ENCODE results near the gene CLGN. TPM values are rescaled to one million over a fixed set of nuclear protein-coding genes. Genes with fewer than 3 reads are reported as not detected.
"Not testable (repeated sequence)": the region's sequence is repeated elsewhere in the genome, so short reads cannot be mapped to it uniquely, and the experiment has no call there.

CLGN gene
- total and polyA plus RNA-seq, 3 experiments from 2014 or later = not detected

- H3K9me3 ChIP-seq (ENCODE audit: low read length) = no peaks in the 10 kb centered on the region
- ChIA-PET POLR2A (no interaction called here), CTCF (no interaction called here)
- H3K4me1 Mint-ChIP-seq = no peaks in the 10 kb centered on the region
- no peaks in the 10 kb centered on the region for H3K4me1 ChIP-seq (ENCODE audit: insufficient read depth, low read length)
- H3K36me3 ChIP-seq (ENCODE audit: insufficient read depth, low read length) = no peaks in the 10 kb centered on the region
- H3K27me3 Mint-ChIP-seq = peaks cover 5 to 45% of the 10 kb centered on the region in 2 donors
- no peak overlapping the region for H3K27ac Mint-ChIP-seq
- H3K27me3 ChIP-seq (ENCODE audit: insufficient read depth, low read length, poor library complexity, severe bottlenecking) = no peaks in the 10 kb centered on the region
- H3K27ac ChIP-seq (ENCODE audit: low read depth, low read length) = no peak overlapping the region
- no peak overlapping the region for H3K4me3 Mint-ChIP-seq
- no peaks in the 10 kb centered on the region for H3K9me3 Mint-ChIP-seq
- H3K36me3 Mint-ChIP-seq = no peaks in the 10 kb centered on the region
- no peak for DNase-seq
- no peak overlapping the region for H3K4me3 ChIP-seq (ENCODE audit: low read length)
Measured at GRCh38 chr4:140448162-140448561, 20.7 kb upstream of the CLGN start.

GRCh38 chr4:140444347-140444746 is 16.9 kb upstream of the CLGN start:
- CTCF ChIA-PET = not testable (repeated sequence)

DNA sequence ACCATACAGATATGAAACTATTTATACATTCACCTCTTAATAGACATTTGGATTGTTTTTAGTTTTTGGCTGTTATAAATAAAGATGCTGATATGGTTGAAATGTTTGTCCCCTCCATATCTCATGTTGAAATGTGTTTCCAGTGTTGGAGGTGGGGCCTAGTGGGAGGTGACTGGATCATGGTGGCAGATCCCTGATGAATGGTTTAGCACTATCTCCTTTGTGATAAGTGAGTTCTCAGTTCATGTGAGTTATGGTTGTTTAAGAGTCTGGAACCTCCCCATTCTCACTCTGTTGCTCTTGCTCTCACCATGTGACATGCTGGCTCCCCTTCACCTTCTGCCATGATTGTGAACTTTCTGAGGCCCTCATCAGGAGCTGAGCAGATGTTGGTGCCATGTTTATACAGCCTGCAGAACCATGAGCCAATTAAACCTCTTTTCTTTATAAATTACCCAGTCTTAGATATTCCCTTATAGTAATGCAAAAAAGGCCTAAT is 12.2 kb upstream of the CLGN start:
- ChIA-PET POLR2A (no interaction called here), CTCF (no interaction called here)
- Histone ChIP-seq H3K27me3 (ENCODE audit: insufficient read depth, low read length, poor library complexity, severe bottlenecking) (no peaks in the 10 kb centered on the region), H3K4me3 (ENCODE audit: low read length) (no peak overlapping the region), H3K36me3 (ENCODE audit: insufficient read depth, low read length) (no peaks in the 10 kb centered on the region), H3K4me1 (ENCODE audit: insufficient read depth, low read length) (no peaks in the 10 kb centered on the region), H3K9me3 (ENCODE audit: low read length) (no peaks in the 10 kb centered on the region), H3K27ac (ENCODE audit: low read depth, low read length) (no peak overlapping the region)
- H3K9me3 Mint-ChIP-seq = no peaks in the 10 kb centered on the region
- no peak for DNase-seq
- peaks cover 3 to 8% of the 10 kb centered on the region in 2 donors for H3K27me3 Mint-ChIP-seq
- H3K36me3 Mint-ChIP-seq = no peaks in the 10 kb centered on the region
- peak overlapping the region in 1 of 8 donors; percentile 59 for H3K27ac Mint-ChIP-seq
- H3K4me3 Mint-ChIP-seq = no peak overlapping the region
- H3K4me1 Mint-ChIP-seq = no peaks in the 10 kb centered on the region

More at GRCh38 chr4:140444347-140444746, 16.9 kb upstream of the CLGN start:
- H3K9me3 Mint-ChIP-seq; H3K27ac Mint-ChIP-seq; H3K9me3 ChIP-seq (ENCODE audit: low read length); H3K27ac ChIP-seq (ENCODE audit: low read depth, low read length); POLR2A ChIA-PET; H3K36me3 Mint-ChIP-seq; H3K4me1 ChIP-seq (ENCODE audit: insufficient read depth, low read length); H3K27me3 ChIP-seq (ENCODE audit: insufficient read depth, low read length, poor library complexity, severe bottlenecking); H3K4me1 Mint-ChIP-seq; H3K36me3 ChIP-seq (ENCODE audit: insufficient read depth, low read length); DNase-seq; H3K4me3 ChIP-seq (ENCODE audit: low read length); H3K4me3 Mint-ChIP-seq: not testable (repeated sequence)
- peaks cover 5 to 27% of the 10 kb centered on the region in 2 donors for H3K27me3 Mint-ChIP-seq

DNA sequence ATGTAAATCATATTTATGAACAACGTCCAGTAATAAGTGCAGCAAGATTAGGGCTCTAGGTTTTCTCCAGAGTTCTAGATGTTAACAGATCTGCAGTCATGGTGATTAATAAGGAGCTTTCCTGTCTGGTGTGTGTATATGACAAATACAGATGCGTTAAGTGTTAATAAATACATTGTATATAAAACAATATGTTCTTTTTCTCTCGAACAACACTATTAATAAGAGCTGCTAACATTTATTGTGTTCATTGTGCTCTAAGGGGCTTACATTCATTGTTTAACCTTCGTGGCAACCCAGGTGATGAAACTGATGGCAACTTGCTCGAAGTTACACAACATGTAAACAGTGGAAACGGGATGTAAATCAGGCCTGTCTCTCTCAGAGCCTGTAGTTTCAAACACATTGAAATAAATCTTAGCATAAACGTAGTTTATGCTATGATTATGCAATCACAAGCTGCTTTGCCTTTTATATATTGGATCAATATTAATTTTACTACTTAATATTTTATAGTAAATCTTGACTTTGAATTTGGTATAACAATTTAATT is 547 bp upstream of the CLGN start:
- CTCF ChIA-PET = interaction anchor here (1.0 kb wide), 1 partner anchor 16 kb away, joined by 3 read pairs; no protein-coding TSS in a partner anchor
- H3K4me3 Mint-ChIP-seq = peak overlapping the region in 6 of 7 donors; percentile 70 to 87 (median 74)

GRCh38 chr4:140426610-140427105 is 790 bp downstream of the CLGN start:
- ChIA-PET POLR2A (no interaction called here), CTCF (interaction anchor here (1.3 kb wide), 1 partner anchor 50 kb away, joined by 3 read pairs; no protein-coding TSS in a partner anchor)
- no peak overlapping the region for H3K4me3 ChIP-seq (ENCODE audit: low read length)
- Mint-ChIP-seq H3K36me3 (no peaks in the 10 kb centered on the region), H3K9me3 (no peaks in the 10 kb centered on the region), H3K27ac (no peak overlapping the region), H3K27me3 (peaks cover 40 to 79% of the 10 kb centered on the region in 2 donors), H3K4me3 (peak overlapping the region in 4 of 7 donors; percentile 15 to 40 (median 33)), H3K4me1 (peaks cover 9 to 13% (median 13%) of the 10 kb centered on the region in 3 donors)
- no peaks in the 10 kb centered on the region for H3K4me1 ChIP-seq (ENCODE audit: insufficient read depth, low read length)
- H3K9me3 ChIP-seq (ENCODE audit: low read length) = no peaks in the 10 kb centered on the region
- H3K36me3 ChIP-seq (ENCODE audit: insufficient read depth, low read length) = no peaks in the 10 kb centered on the region
- no peak for DNase-seq
- H3K27ac ChIP-seq (ENCODE audit: low read depth, low read length) = no peak overlapping the region
- H3K27me3 ChIP-seq (ENCODE audit: insufficient read depth, low read length, poor library complexity, severe bottlenecking) = peaks cover 9% of the 10 kb centered on the region

More for the DNA sequence above, 547 bp upstream of the CLGN start:
- H3K36me3 Mint-ChIP-seq = no peaks in the 10 kb centered on the region
- H3K27ac Mint-ChIP-seq = no peak overlapping the region
- Histone ChIP-seq H3K4me1 (ENCODE audit: insufficient read depth, low read length) (no peaks in the 10 kb centered on the region), H3K27me3 (ENCODE audit: insufficient read depth, low read length, poor library complexity, severe bottlenecking) (peaks cover 9% of the 10 kb centered on the region), H3K27ac (ENCODE audit: low read depth, low read length) (no peak overlapping the region), H3K9me3 (ENCODE audit: low read length) (no peaks in the 10 kb centered on the region), H3K36me3 (ENCODE audit: insufficient read depth, low read length) (no peaks in the 10 kb centered on the region), H3K4me3 (ENCODE audit: low read length) (no peak overlapping the region)
- POLR2A ChIA-PET = interaction anchor here (0.6 kb wide), 1 partner anchor 1412 kb away, joined by 3 read pairs; no protein-coding TSS in a partner anchor
- no peaks in the 10 kb centered on the region for H3K9me3 Mint-ChIP-seq
- H3K4me1 Mint-ChIP-seq = peaks cover 9 to 13% (median 13%) of the 10 kb centered on the region in 3 donors
- DNase-seq = no peak
- peaks cover 40 to 75% of the 10 kb centered on the region in 2 donors for H3K27me3 Mint-ChIP-seq

DNA sequence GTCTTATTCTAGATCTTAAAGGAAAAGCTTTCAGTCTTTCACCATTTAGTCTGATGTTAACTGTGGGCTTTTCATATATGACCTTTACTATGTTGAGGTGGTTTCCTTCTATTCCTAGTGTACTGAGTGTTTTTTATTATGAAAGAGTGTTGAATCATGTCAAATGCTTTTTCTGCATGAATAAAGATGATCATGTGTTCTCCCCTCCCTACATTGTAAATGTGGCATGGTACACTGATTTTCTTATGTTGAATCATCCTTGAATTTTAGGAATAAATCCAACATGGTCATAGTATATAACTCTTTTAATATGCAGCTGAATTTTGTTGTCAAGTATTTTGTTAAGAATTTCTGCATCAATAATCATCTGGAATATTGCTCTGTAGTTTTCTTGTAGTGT is 4.3 kb downstream of the CLGN start:
- peaks cover 9 to 13% (median 13%) of the 10 kb centered on the region in 3 donors for H3K4me1 Mint-ChIP-seq
- POLR2A ChIA-PET = no interaction called here
- no peaks in the 10 kb centered on the region for H3K9me3 Mint-ChIP-seq
- H3K36me3 ChIP-seq (ENCODE audit: insufficient read depth, low read length) = no peaks in the 10 kb centered on the region
- CTCF ChIA-PET = no interaction called here
- no peak overlapping the region for H3K27ac ChIP-seq (ENCODE audit: low read depth, low read length)
- H3K4me1 ChIP-seq (ENCODE audit: insufficient read depth, low read length) = no peaks in the 10 kb centered on the region
- H3K9me3 ChIP-seq (ENCODE audit: low read length) = no peaks in the 10 kb centered on the region
- H3K27me3 ChIP-seq (ENCODE audit: insufficient read depth, low read length, poor library complexity, severe bottlenecking) = peaks cover 8% of the 10 kb centered on the region
- peaks cover 28 to 47% of the 10 kb centered on the region in 2 donors for H3K27me3 Mint-ChIP-seq
- no peak overlapping the region for H3K4me3 Mint-ChIP-seq
- no peak overlapping the region for H3K4me3 ChIP-seq (ENCODE audit: low read length)
- H3K27ac Mint-ChIP-seq = no peak overlapping the region
- H3K36me3 Mint-ChIP-seq = no peaks in the 10 kb centered on the region
- DNase-seq = no peak

GRCh38 chr4:140413130-140413969 is 14.1 kb downstream of the CLGN start:
- POLR2A ChIA-PET; H3K27ac Mint-ChIP-seq; H3K9me3 ChIP-seq (ENCODE audit: low read length): not testable (repeated sequence)

GRCh38 chr4:140408974-140409373 is 18.5 kb downstream of the CLGN start:
- CTCF ChIA-PET = no interaction called here
- Histone ChIP-seq H3K27ac (ENCODE audit: low read depth, low read length) (no peak overlapping the region), H3K9me3 (ENCODE audit: low read length) (no peaks in the 10 kb centered on the region), H3K27me3 (ENCODE audit: insufficient read depth, low read length, poor library complexity, severe bottlenecking) (no peaks in the 10 kb centered on the region), H3K4me1 (ENCODE audit: insufficient read depth, low read length) (no peaks in the 10 kb centered on the region), H3K36me3 (ENCODE audit: insufficient read depth, low read length) (no peaks in the 10 kb centered on the region), H3K4me3 (ENCODE audit: low read length) (no peak overlapping the region)
- H3K9me3 Mint-ChIP-seq = no peaks in the 10 kb centered on the region
- no peaks in the 10 kb centered on the region for H3K4me1 Mint-ChIP-seq
- DNase-seq = no peak
- POLR2A ChIA-PET = no interaction called here
- H3K27me3 Mint-ChIP-seq = peaks cover 10 to 49% of the 10 kb centered on the region in 2 donors
- H3K36me3 Mint-ChIP-seq = no peaks in the 10 kb centered on the region
- H3K4me3 Mint-ChIP-seq = no peak overlapping the region
- no peak overlapping the region for H3K27ac Mint-ChIP-seq

More at GRCh38 chr4:140413130-140413969, 14.1 kb downstream of the CLGN start:
- not testable (repeated sequence) for H3K9me3 Mint-ChIP-seq; H3K27me3 ChIP-seq (ENCODE audit: insufficient read depth, low read length, poor library complexity, severe bottlenecking); H3K36me3 ChIP-seq (ENCODE audit: insufficient read depth, low read length); H3K4me3 ChIP-seq (ENCODE audit: low read length); H3K4me3 Mint-ChIP-seq; H3K27ac ChIP-seq (ENCODE audit: low read depth, low read length); H3K4me1 Mint-ChIP-seq; H3K4me1 ChIP-seq (ENCODE audit: insufficient read depth, low read length); H3K36me3 Mint-ChIP-seq; DNase-seq
- H3K27me3 Mint-ChIP-seq = peaks cover 1 to 33% of the 10 kb centered on the region in 2 donors
- CTCF ChIA-PET = interaction anchor here (1.1 kb wide), 1 partner anchor 15 kb away, joined by 3 read pairs; no protein-coding TSS in a partner anchor
